ENCODE measurements around the gene SH3RF1. TPM values are rescaled to one million over a fixed set of nuclear protein-coding genes. Genes with fewer than 3 reads are reported as not detected.

The SH3RF1 gene
- total RNA-seq, 1 donor from 2014 or later = 33.8 TPM

GRCh38 chr4:169167957-169168858 is 102.5 kb downstream of the SH3RF1 start:
- DNase-seq (no peak), ATAC-seq (no peak)
- Histone ChIP-seq H3K9me3 (no peaks in the 10 kb centered on the region), H3K36me3 (no peaks in the 10 kb centered on the region), H3K4me3 (no peak overlapping the region), H3K4me1 (no peaks in the 10 kb centered on the region), H3K27me3 (no peaks in the 10 kb centered on the region), H3K27ac (no peak overlapping the region)
- intact Hi-C loops (cut with DNase I) = no loop called here
- TF ChIP-seq CTCF (IDR thresholded peaks at IDR 0.05) = no peak

- Histone ChIP-seq H3K9me3 (no peaks in the 10 kb centered on the region), H3K4me1 (no peaks in the 10 kb centered on the region), H3K4me3 (no peak overlapping the region), H3K36me3 (no peaks in the 10 kb centered on the region), H3K27ac (no peak overlapping the region), H3K27me3 (no peaks in the 10 kb centered on the region)
- ATAC-seq (no peak), DNase-seq (no peak)
- intact Hi-C loops (cut with DNase I) = no loop called here
- TF ChIP-seq CTCF (IDR thresholded peaks at IDR 0.05) = no peak
These were observed 105.9 kb downstream of the SH3RF1 start for GRCh38 chr4:169164669-169165415.

- no peak for ATAC-seq
- no peak overlapping the region for H3K4me3 ChIP-seq
- DNase-seq = no peak
- intact Hi-C loops (cut with DNase I) = no loop called here
- no peaks in the 10 kb centered on the region for H3K9me3 ChIP-seq
- H3K27ac ChIP-seq = no peak overlapping the region
- TF ChIP-seq CTCF (IDR thresholded peaks at IDR 0.05) = no peak
- no peaks in the 10 kb centered on the region for H3K27me3 ChIP-seq
- peaks cover 2% of the 10 kb centered on the region for H3K4me1 ChIP-seq
- H3K36me3 ChIP-seq = no peaks in the 10 kb centered on the region
These were observed 106.6 kb downstream of the SH3RF1 start for GRCh38 chr4:169163947-169164668.

GRCh38 chr4:169163495-169163894 is 107.3 kb downstream of the SH3RF1 start:
- Histone ChIP-seq H3K27ac (no peak overlapping the region), H3K36me3 (no peaks in the 10 kb centered on the region), H3K4me1 (peaks cover 2% of the 10 kb centered on the region), H3K4me3 (no peak overlapping the region), H3K27me3 (no peaks in the 10 kb centered on the region), H3K9me3 (no peaks in the 10 kb centered on the region)
- TF ChIP-seq CTCF (IDR thresholded peaks at IDR 0.05) = no peak
- no peak for DNase-seq
- no peak for ATAC-seq
- intact Hi-C loops (cut with DNase I) = no loop called here

GRCh38 chr4:169160825-169161224 is 109.9 kb downstream of the SH3RF1 start:
- H3K27me3 ChIP-seq = no peaks in the 10 kb centered on the region
- intact Hi-C loops (cut with DNase I) = no loop called here
- DNase-seq (no peak), ATAC-seq (peak; percentile 49)
- peaks cover 4% of the 10 kb centered on the region for H3K36me3 ChIP-seq
- peaks cover 2% of the 10 kb centered on the region for H3K4me1 ChIP-seq
- H3K4me3 ChIP-seq = no peak overlapping the region
- H3K9me3 ChIP-seq = no peaks in the 10 kb centered on the region
- no peak overlapping the region for H3K27ac ChIP-seq
- TF ChIP-seq CTCF (IDR thresholded peaks at IDR 0.05) = no peak

Measured in upper lobe of right lung (tissue), 1 donor.